IMR-90 (cell line): ENCODE data around the gene PIAS4. TPM values are rescaled to one million over a fixed set of nuclear protein-coding genes. Genes with fewer than 3 reads are reported as not detected.
A peak's percentile ranks its signal among the peaks of the same experiment; 100 is the strongest.

Experiments
- ATAC-seq: fragments of 200-7000 bp; cut with Tn5 transposase; 2 replicates; pipeline ENCODE4 v1.9.1; 2020; ENCODE audit warnings: low read depth, mild to moderate bottlenecking, moderate library complexity
- BruUV-seq: library from RNA; stranded (reverse); fragments of 400-500 nt; replicated peaks from 2 replicates; lab custom pipeline; 2021; lab: Mats Ljungman, UMichigan
- CTCF ChIA-PET: fragments of 300-600 bp; formaldehyde crosslinking; extraction: SDS; loops from one replicate; lab custom pipeline; 2021; ENCODE audit warnings: antibody characterized with exemption; lab: Yijun Ruan, JAX
- POLR2A ChIA-PET: fragments of 300-600 bp; sonication (Branson Sonifier 250); formaldehyde crosslinking; loops from one replicate; lab custom pipeline; 2022; ENCODE audit warnings: antibody characterized with exemption; ENCODE audit not compliant: unreplicated experiment; lab: Charles Lee
- DNase-seq: peaks from one replicate; pipeline ENCODE4 v3.0.0; 2013
- H2AFZ ChIP-seq: replicated peaks from 2 replicates; pipeline ENCODE3; 2013; ENCODE audit warnings: low read length, mild to moderate bottlenecking; ENCODE audit not compliant: poor library complexity
- H2AK5ac ChIP-seq: 2 replicates; pipeline ENCODE4 v1.6.1; 2013; ENCODE audit warnings: low read depth, low read length, inconsistent platforms
- H2AK9ac ChIP-seq: replicated peaks from 2 replicates; pipeline ENCODE3; 2013; ENCODE audit warnings: mild to moderate bottlenecking, low read depth, low read length, moderate library complexity; ENCODE audit not compliant: poor library complexity
- H2BK120ac ChIP-seq: 2 replicates; pipeline ENCODE4 v1.6.1; 2013; ENCODE audit warnings: low read depth, low read length, inconsistent platforms
- H2BK15ac ChIP-seq: 3 replicates; pipeline ENCODE4 v1.6.1; 2013; ENCODE audit warnings: low read depth, low read length, inconsistent platforms
- H2BK20ac ChIP-seq: 2 replicates; pipeline ENCODE4 v1.6.1; 2013; ENCODE audit warnings: low read depth, mild to moderate bottlenecking, inconsistent platforms, low read length, moderate library complexity
- H2BK5ac ChIP-seq: 2 replicates; pipeline ENCODE4 v1.6.1; 2013; ENCODE audit warnings: mild to moderate bottlenecking, low read depth, low read length, inconsistent platforms; ENCODE audit not compliant: poor library complexity, severe bottlenecking
- H3K14ac ChIP-seq: replicated peaks from 2 replicates; pipeline ENCODE4 v1.6.1; 2013; ENCODE audit warnings: low read depth, low read length, inconsistent platforms
- H3K18ac ChIP-seq: 2 replicates; pipeline ENCODE4 v1.6.1; 2013; ENCODE audit warnings: low read depth, low read length, control low read depth
- H3K23ac ChIP-seq: 2 replicates; pipeline ENCODE4 v1.6.1; 2013; ENCODE audit warnings: low read depth, low read length, inconsistent platforms
- H3K27ac ChIP-seq: 2 replicates; pipeline ENCODE4 v1.5.1; 2013; ENCODE audit warnings: mild to moderate bottlenecking, control low read depth, low read length; ENCODE audit not compliant: insufficient read depth
- H3K27me3 ChIP-seq: 2 replicates; pipeline ENCODE4 v1.6.1; 2013; ENCODE audit warnings: low read length; ENCODE audit not compliant: control insufficient read depth, insufficient read depth
- H3K36me3 ChIP-seq: 2 replicates; pipeline ENCODE4 v1.6.1; 2013; ENCODE audit warnings: low read length, mixed read lengths; ENCODE audit not compliant: control insufficient read depth, insufficient read depth
- H3K4ac ChIP-seq: 2 replicates; pipeline ENCODE4 v1.6.1; 2013; ENCODE audit warnings: low read depth, low read length, inconsistent platforms
- H3K4me1 ChIP-seq: 2 replicates; pipeline ENCODE4 v1.6.1; 2013; ENCODE audit warnings: low read length, mixed read lengths; ENCODE audit not compliant: control insufficient read depth, insufficient read depth
- H3K4me2 ChIP-seq: 2 replicates; pipeline ENCODE4 v1.6.1; 2013; ENCODE audit warnings: low read depth, mild to moderate bottlenecking, control low read depth, low read length, moderate library complexity
- H3K4me3 ChIP-seq: 2 replicates; pipeline ENCODE4 v1.5.1; 2013; ENCODE audit warnings: low read depth, mild to moderate bottlenecking, control low read depth, low read length, moderate library complexity; ENCODE audit not compliant: insufficient read depth
- H3K56ac ChIP-seq: 2 replicates; pipeline ENCODE4 v1.6.1; 2013; ENCODE audit warnings: low read length, inconsistent platforms; ENCODE audit not compliant: insufficient read depth; ENCODE audit errors: extremely low read depth
- H3K79me1 ChIP-seq, 2 experiments: 2 replicates each; pipeline ENCODE4 v1.6.1; 2013; ENCODE audit warnings: low read length in 2 of 2, inconsistent platforms in 1 of 2, low read depth in 1 of 2
- H3K9ac ChIP-seq: 2 replicates; pipeline ENCODE4 v1.6.1; 2013; ENCODE audit warnings: low read depth, low read length, control low read depth
- H3K9me1 ChIP-seq: 2 replicates; pipeline ENCODE4 v1.6.1; 2013; ENCODE audit warnings: low read length, inconsistent platforms; ENCODE audit not compliant: insufficient read depth
- H3K9me3 ChIP-seq: 2 replicates; pipeline ENCODE4 v1.6.1; 2013; ENCODE audit warnings: low read length; ENCODE audit not compliant: control insufficient read depth, insufficient read depth
- H4K20me1 ChIP-seq: 2 replicates; pipeline ENCODE4 v1.6.1; 2013; ENCODE audit warnings: low read length, inconsistent platforms; ENCODE audit not compliant: insufficient read depth
- H4K5ac ChIP-seq: 2 replicates; pipeline ENCODE4 v1.6.1; 2013; ENCODE audit warnings: mild to moderate bottlenecking, low read depth, low read length, control low read depth
- H4K8ac ChIP-seq, 2 experiments: 2 replicates each; pipeline ENCODE4 v1.6.1; 2013; ENCODE audit warnings: low read depth in 2 of 2, low read length in 2 of 2, control low read depth in 1 of 2, inconsistent platforms in 1 of 2
- H4K91ac ChIP-seq: 2 replicates; pipeline ENCODE4 v1.6.1; 2013; ENCODE audit warnings: low read depth, low read length, inconsistent platforms; ENCODE audit not compliant: insufficient read depth
- CHD1 ChIP-seq: IDR thresholded peaks from 2 replicates; pipeline ENCODE4 v1.6.1; 2012; ENCODE audit warnings: low read depth, low read length, improper control_type of control experiment
- WGBS, 2 experiments: methylation state at CpG; one replicate each; pipeline versions ENCODE4 v1.1.5 to v1.1.7; 2013; ENCODE audit warnings: missing lambda C conversion rate in 2 of 2; ENCODE audit not compliant: insufficient read length in 1 of 2; ENCODE audit errors: extremely low coverage in 2 of 2; 5-methylcytosine and 5-hydroxymethylcytosine counted together
- dilution Hi-C: fragments of 300-500 bp; cut with HindIII; formaldehyde crosslinking; loops from one replicate; pipeline ENCODE4 v1.14.3; 2018; ENCODE audit warnings: low sequenced_read_pairs; ENCODE audit not compliant: unreplicated experiment
- in situ Hi-C: fragments of 300-500 bp; cut with MboI; formaldehyde crosslinking; loops from 3 replicates; pipeline ENCODE4 v1.14.3; 2019; ENCODE audit warnings: low sequenced_read_pairs, inconsistent platforms, mixed read lengths
- intact Hi-C: fragments of 100-400 bp; cut with micrococcal nuclease; formaldehyde crosslinking; loops from 2 replicates; pipeline ENCODE4 v1.10.0; 2022
- polyA plus RNA-seq, 3 experiments: library from polyadenylated mRNA; depleted of rRNA; stranded (reverse); fragments of >200 nt; gene quantifications; 2 replicates each; pipeline ENCODE4 v1.2.3, GENCODE V29; 2012; ENCODE audit warnings: low replicate concordance in 1 of 3
- total RNA-seq: library from RNA; depleted of rRNA; stranded (reverse); fragments of >200 nt; gene quantifications from 2 replicates; pipeline ENCODE4 v1.2.3, GENCODE V29; 2012

Gene PIAS4
- total and polyA plus RNA-seq, 2 of the 4 experiments (the other 2 are of a cell fraction): 12.1 to 13.6 TPM

GRCh38 chr19:4053423-4054324 is 46.1 kb downstream of the PIAS4 start:
- intact Hi-C loops (no loop called here), in situ Hi-C loops (no loop called here), dilution Hi-C loops (no loop called here)
- Histone ChIP-seq H3K18ac (no peak overlapping the region), H3K14ac (no peak overlapping the region), H2BK5ac (peak overlapping the region; percentile 0), H4K20me1 (peaks cover 96% of the 10 kb centered on the region), H2BK120ac (no peak overlapping the region), H2AFZ (peak overlapping the region; percentile 23), H3K27me3 (no peaks in the 10 kb centered on the region), H3K4me1 (peaks cover 26% of the 10 kb centered on the region), H2AK9ac (peak overlapping the region; percentile 82), H3K36me3 (peaks cover 48% of the 10 kb centered on the region), H3K56ac (no peak overlapping the region), H3K4me3 (no peak overlapping the region), H3K79me1 (peaks cover 10 to 62% of the 10 kb centered on the region in 2 experiments), H3K9me1 (peaks cover 10% of the 10 kb centered on the region), H3K9ac (no peak overlapping the region), H3K23ac (0 out of 2 replicates have a peak overlapping the region, but pooled peaks have one; percentile 24), H3K27ac (no peak overlapping the region), H3K4me2 (no peak overlapping the region), H2AK5ac (peak overlapping the region; percentile 9; the same call in 1 of the 2 replicates), H3K4ac (no peak overlapping the region), H2BK15ac (no peak overlapping the region), H4K5ac (no peak overlapping the region), H4K8ac (no peak overlapping the region), H3K9me3 (no peaks in the 10 kb centered on the region), H4K91ac (no peak overlapping the region), H2BK20ac (no peak overlapping the region)
- WGBS, 2 experiments: 93% methylated on average over 67 of the region's 82 CpGs; no CpG with 5 or more reads in 1 of the 2 experiments
- TF ChIP-seq CHD1: no peak
- DNase-seq (no peak), ATAC-seq (no peak)
- POLR2A ChIA-PET: no interaction called here
- no TSS peak for BruUV-seq
- CTCF ChIA-PET: no interaction called here
